Testis (tissue), 2 donors: Measurements from ENCODE around the gene CA10.

Source experiments
- POLR2A ChIP-seq: fragments of 450-650 bp; IDR thresholded peaks from one replicate; pipeline ENCODE4 v1.6.1; 2017; ENCODE audit warnings: antibody characterized with exemption, mild to moderate bottlenecking, moderate library complexity
- TF ChIP-seq, protein P1 (sequence below), 3 experiments: fragments of 450-650 bp in 2 of 3; fragments of 200-600 bp in 1 of 3; sonication (generic) in 1 of 3; IDR thresholded peaks; one replicate each; pipeline ENCODE4 v1.5.1; 2016 to 2019; ENCODE audit warnings: antibody characterized with exemption in 3 of 3, mild to moderate bottlenecking in 2 of 3, moderate library complexity in 1 of 3

DNA sequence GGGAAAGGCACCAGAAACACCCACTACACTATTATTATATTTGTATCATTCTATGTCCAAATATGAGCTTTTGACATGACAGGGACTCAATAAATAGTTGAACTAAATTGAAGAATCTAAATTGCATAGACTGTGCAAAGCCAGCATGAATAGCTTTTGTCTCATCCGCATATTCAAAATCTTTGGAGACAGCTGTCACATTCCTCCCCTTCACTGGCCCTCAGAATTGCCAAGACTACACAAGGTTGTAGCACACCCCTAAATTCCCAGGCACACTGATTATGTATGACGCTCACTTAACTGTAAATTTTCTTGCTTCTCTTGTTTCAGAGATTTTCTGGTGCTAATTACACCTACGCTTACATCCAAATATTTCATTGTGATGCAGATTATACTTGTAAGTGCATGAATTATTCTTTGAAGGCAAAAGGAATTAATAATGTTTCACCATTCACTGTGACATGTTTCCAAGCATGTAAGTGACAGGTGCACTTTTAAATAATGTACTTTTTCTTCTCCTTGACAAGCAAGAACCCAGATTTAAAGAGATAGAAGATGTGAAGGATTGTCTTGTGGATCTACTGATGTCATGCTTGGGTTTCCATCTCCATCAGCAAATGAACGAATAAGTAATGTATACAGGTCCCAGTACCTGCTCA lies 47.5 kb downstream of the CA10 start:
- TF ChIP-seq POLR2A, result no peak
- TF ChIP-seq, protein P1, sequence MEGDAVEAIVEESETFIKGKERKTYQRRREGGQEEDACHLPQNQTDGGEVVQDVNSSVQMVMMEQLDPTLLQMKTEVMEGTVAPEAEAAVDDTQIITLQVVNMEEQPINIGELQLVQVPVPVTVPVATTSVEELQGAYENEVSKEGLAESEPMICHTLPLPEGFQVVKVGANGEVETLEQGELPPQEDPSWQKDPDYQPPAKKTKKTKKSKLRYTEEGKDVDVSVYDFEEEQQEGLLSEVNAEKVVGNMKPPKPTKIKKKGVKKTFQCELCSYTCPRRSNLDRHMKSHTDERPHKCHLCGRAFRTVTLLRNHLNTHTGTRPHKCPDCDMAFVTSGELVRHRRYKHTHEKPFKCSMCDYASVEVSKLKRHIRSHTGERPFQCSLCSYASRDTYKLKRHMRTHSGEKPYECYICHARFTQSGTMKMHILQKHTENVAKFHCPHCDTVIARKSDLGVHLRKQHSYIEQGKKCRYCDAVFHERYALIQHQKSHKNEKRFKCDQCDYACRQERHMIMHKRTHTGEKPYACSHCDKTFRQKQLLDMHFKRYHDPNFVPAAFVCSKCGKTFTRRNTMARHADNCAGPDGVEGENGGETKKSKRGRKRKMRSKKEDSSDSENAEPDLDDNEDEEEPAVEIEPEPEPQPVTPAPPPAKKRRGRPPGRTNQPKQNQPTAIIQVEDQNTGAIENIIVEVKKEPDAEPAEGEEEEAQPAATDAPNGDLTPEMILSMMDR (IDR thresholded peaks at IDR 0.05), result no peak
